ENCODE data around the gene DDX5.

GRCh38 chr17:64461788-64462187, 44.3 kb downstream of the DDX5 start:
- no peak for TF ChIP-seq CTCF (tag by site-specific recombination; IDR thresholded peaks at IDR 0.05)
- no peak for TF ChIP-seq INSM2 (tag by site-specific recombination; IDR thresholded peaks at IDR 0.05)
- no peak for TF ChIP-seq ZNF121 (tag by site-specific recombination; IDR thresholded peaks at IDR 0.05)
- TF ChIP-seq ZNF248 (tag by site-specific recombination; IDR thresholded peaks at IDR 0.05): no peak
- TF ChIP-seq ZFP69B (tag by site-specific recombination; IDR thresholded peaks at IDR 0.05): no peak
- no peak for TF ChIP-seq ZBTB8A (tag by site-specific recombination; IDR thresholded peaks at IDR 0.05)
- TF ChIP-seq REST (tag by site-specific recombination; IDR thresholded peaks at IDR 0.05): no peak
- TF ChIP-seq ZNF146 (tag by site-specific recombination; IDR thresholded peaks at IDR 0.05): no peak
- no peak for TF ChIP-seq TCF7L2 (IDR thresholded peaks at IDR 0.05; ENCODE audit: borderline replicate concordance, low read depth, low read length)
- no peak for TF ChIP-seq ZBTB1 (tag by site-specific recombination; IDR thresholded peaks at IDR 0.05)
